Activated CD8-positive, alpha-beta memory T cell treated with anti-CD3 and anti-CD28 coated beads, Interleukin-2, amount 50 U/mL, for 4 hours (primary cell): ENCODE results near the gene PDLIM1.
A peak's percentile ranks its signal among the peaks of the same experiment; 100 is the strongest.
"Not testable (repeated sequence)": the region's sequence is repeated elsewhere in the genome, so short reads cannot be mapped to it uniquely, and the experiment has no call there.

Experiments
- DNase-seq: peaks from one replicate; pipeline ENCODE4 v3.0.0-alpha.2; 2020

The PDLIM1 gene

GRCh38 chr10:95237376-95238170 lies 53.2 kb downstream of the PDLIM1 start:
- no peak for DNase-seq

- DNase-seq = no peak
Observed at GRCh38 chr10:95236068-95236903, 54.5 kb downstream of the PDLIM1 start.

- no peak for DNase-seq
Observed at GRCh38 chr10:95235676-95236067, 55.1 kb downstream of the PDLIM1 start.

GRCh38 chr10:95234951-95235350 lies 55.9 kb downstream of the PDLIM1 start:
- no peak for DNase-seq

GRCh38 chr10:95233377-95234034 lies 57.3 kb downstream of the PDLIM1 start:
- DNase-seq = no peak

GRCh38 chr10:95230677-95231586 lies 59.9 kb downstream of the PDLIM1 start:
- DNase-seq = peak; percentile 62

- DNase-seq = no peak
Observed at GRCh38 chr10:95229724-95230627, 60.8 kb downstream of the PDLIM1 start.

GRCh38 chr10:95228934-95229723 lies 61.7 kb downstream of the PDLIM1 start:
- not testable (repeated sequence) for DNase-seq

GRCh38 chr10:95225136-95225535 lies 65.7 kb downstream of the PDLIM1 start:
- no peak for DNase-seq

GRCh38 chr10:95221124-95221523 lies 69.7 kb downstream of the PDLIM1 start:
- no peak for DNase-seq

GRCh38 chr10:95220539-95220938 lies 70.3 kb downstream of the PDLIM1 start:
- no peak for DNase-seq

GRCh38 chr10:95217476-95217875 lies 73.3 kb downstream of the PDLIM1 start:
- no peak for DNase-seq

GRCh38 chr10:95214793-95215192 lies 76.0 kb downstream of the PDLIM1 start:
- no peak for DNase-seq

GRCh38 chr10:95214369-95214768 lies 76.4 kb downstream of the PDLIM1 start:
- no peak for DNase-seq

GRCh38 chr10:95211606-95212279 lies 79.1 kb downstream of the PDLIM1 start:
- DNase-seq = no peak

GRCh38 chr10:95209509-95210127 lies 81.2 kb downstream of the PDLIM1 start:
- no peak for DNase-seq

GRCh38 chr10:95208702-95209391 lies 82.0 kb downstream of the PDLIM1 start:
- no peak for DNase-seq

GRCh38 chr10:95202865-95203264 lies 87.9 kb downstream of the PDLIM1 start:
- DNase-seq = not testable (repeated sequence)

- no peak for DNase-seq
Observed at GRCh38 chr10:95201736-95202135, 89.1 kb downstream of the PDLIM1 start.
